Activated CD4-positive, alpha-beta T cell treated with anti-CD3 and anti-CD28 coated beads, Interleukin-2, Interleukin-6, amounts not matched to agents 100 ng/mL and 50 ng/mL, durations not matched to agents 16 hours and 8 hours (primary cell): ENCODE data around the gene ODAM.
"Not testable (repeated sequence)": the region's sequence is repeated elsewhere in the genome, so short reads cannot be mapped to it uniquely, and the experiment has no call there.

ENCODE experiments used
- DNase-seq: peaks from one replicate; pipeline ENCODE4 v3.0.0-alpha.2; 2020

ODAM gene

DNA sequence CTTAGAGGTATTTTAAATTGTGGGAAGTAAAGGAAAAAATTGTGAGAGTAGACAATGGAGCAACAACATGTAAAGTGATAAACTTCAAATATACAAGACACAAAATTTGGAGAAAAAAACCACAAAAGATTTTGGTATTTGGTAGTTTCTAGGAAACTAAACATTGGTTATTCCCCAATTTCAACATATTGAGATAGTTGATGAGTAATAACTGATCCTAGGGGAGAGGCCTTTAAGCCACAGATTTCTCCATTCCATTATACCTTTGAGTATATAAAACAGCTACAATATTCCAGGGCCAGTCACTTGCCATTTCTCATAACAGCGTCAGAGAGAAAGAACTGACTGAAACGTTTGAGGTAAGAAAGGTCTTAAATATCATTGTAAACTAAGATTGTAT lies 30.3 kb downstream of the ODAM start, which contains the start of gene FDCSP:
FDCSP (plus strand) TSS at position 301 of the 400 bp plus-strand sequence. CDS start 5,071 bp downstream, outside the sequence.
- DNase-seq, result no peak

GRCh38 chr4:70236125-70236524 lies 40.6 kb downstream of the ODAM start:
- no peak for DNase-seq

DNA sequence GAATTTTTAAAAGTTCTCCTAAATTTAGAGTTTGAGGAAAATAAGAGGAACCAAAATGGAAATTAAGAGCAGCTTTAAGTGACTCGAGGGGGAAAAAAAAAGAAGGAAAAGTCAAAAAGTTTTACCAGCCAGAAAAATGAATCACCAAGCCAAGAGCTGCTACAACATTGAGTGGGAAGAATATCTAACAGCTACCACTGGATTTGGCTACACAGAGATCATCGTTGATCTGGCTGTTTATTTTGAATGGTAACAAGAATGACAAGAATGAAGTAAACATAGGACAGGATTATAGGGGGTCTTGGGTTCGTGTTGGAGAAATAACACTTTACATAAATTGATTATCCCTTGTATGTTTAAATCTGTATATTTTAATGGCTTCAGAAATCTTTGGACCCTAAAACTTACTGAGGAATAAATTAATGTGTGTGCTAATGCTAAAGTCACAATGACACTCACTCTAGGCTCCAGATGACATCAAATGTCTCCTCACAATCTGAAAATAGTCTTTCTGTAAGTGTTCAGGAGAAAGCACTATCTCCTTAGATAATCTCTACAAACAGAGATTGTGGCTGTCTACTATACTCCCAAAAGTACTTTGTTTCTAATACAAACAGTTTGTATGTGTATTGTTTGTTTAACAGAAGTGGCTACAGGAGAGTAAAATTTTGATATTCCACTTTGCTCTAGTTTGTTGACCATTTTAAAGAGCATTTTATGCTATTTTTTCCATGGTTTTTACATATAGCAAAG lies 43.8 kb downstream of the ODAM start:
- DNase-seq, result no peak

GRCh38 chr4:70239884-70240591 lies 44.5 kb downstream of the ODAM start:
- no peak for DNase-seq

DNA sequence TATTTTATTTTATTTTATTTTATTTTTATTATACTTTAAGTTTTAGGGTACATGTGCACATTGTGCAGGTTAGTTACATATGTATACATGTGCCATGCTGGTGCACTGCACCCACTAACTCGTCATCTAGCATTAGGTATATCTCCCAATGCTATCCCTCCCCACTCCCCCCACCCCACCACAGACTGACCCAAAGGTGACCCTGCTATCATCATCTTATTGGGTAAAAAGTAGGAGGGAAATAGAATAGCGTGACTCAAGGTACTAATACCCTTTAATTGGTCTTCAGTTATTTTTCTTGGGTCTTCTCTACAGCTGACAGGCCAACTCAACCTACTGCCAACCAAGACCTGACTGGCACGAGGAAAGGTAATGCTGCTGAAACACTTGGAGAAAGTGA lies 46.8 kb downstream of the ODAM start, which contains the start of gene CSN3:
CSN3 (plus strand) TSS at position 301 of the 400 bp plus-strand sequence. CDS start 2,223 bp downstream, outside the sequence.
- not testable (repeated sequence) for DNase-seq

- DNase-seq, result no peak
Measured at GRCh38 chr4:70243091-70243490, 47.6 kb downstream of the ODAM start.

GRCh38 chr4:70251250-70251944 lies 55.9 kb downstream of the ODAM start:
- DNase-seq, result no peak

GRCh38 chr4:70251945-70252277 lies 56.4 kb downstream of the ODAM start:
- no peak for DNase-seq
